Mucosa of gallbladder (tissue), 1 donor: ENCODE results near the gene CSAD. TPM values are rescaled to one million over a fixed set of nuclear protein-coding genes. Genes with fewer than 3 reads are reported as not detected.

Source experiments
- DNase-seq: peaks from one replicate; pipeline ENCODE4 v3.0.0-alpha.2; 2020; ENCODE audit warnings: low spot score
- total RNA-seq: library from RNA; stranded (reverse); gene quantifications from one replicate; pipeline ENCODE4 v1.2.1, GENCODE V29; 2021
- donor health status: DM: no; HTN: no; CAD: no.

CSAD gene
- 44.3 TPM for total RNA-seq

GRCh38 chr12:53180220-53180930 is at the start of gene CSAD, which contains the start of gene ZNF740:
Gene CSAD (minus strand): TSS chr12:53180925. CDS start chr12:53173470, 7,455 bp downstream.
Gene ZNF740 (plus strand): TSS chr12:53180722. CDS start chr12:53181984, 1,262 bp downstream.
- DNase-seq, result peak; percentile 97

- peak; percentile 76 for DNase-seq
These were observed 49.6 kb upstream of the CSAD start for GRCh38 chr12:53230108-53230845.

GRCh38 chr12:53229454-53229853 is 48.7 kb upstream of the CSAD start:
- DNase-seq, result no peak

- DNase-seq, result no peak
These were observed 47.1 kb upstream of the CSAD start for GRCh38 chr12:53227836-53228235.

- DNase-seq, result no peak
These were observed 46.6 kb upstream of the CSAD start for GRCh38 chr12:53227341-53227740.

- no peak for DNase-seq
These were observed 46.1 kb upstream of the CSAD start for GRCh38 chr12:53226815-53227214.

GRCh38 chr12:53225635-53226424 is 45.1 kb upstream of the CSAD start:
- no peak for DNase-seq

GRCh38 chr12:53224897-53225634 is 44.3 kb upstream of the CSAD start:
- DNase-seq, result no peak

- DNase-seq, result no peak
These were observed 43.6 kb upstream of the CSAD start for GRCh38 chr12:53224061-53224896.

- DNase-seq, result no peak
These were observed 42.8 kb upstream of the CSAD start for GRCh38 chr12:53223389-53224060.

- no peak for DNase-seq
These were observed 42.1 kb upstream of the CSAD start for GRCh38 chr12:53222806-53223261.

GRCh38 chr12:53222170-53222721 is 41.5 kb upstream of the CSAD start:
- DNase-seq, result no peak

- DNase-seq, result peak; percentile 70
These were observed 40.7 kb upstream of the CSAD start for GRCh38 chr12:53221203-53222080.

GRCh38 chr12:53220694-53221202 is 40.0 kb upstream of the CSAD start:
- peak; percentile 90 for DNase-seq

GRCh38 chr12:53219956-53220693 is 39.4 kb upstream of the CSAD start:
- peak; percentile 69 for DNase-seq

GRCh38 chr12:53219292-53219955 is 38.7 kb upstream of the CSAD start:
- DNase-seq, result no peak
